HK-2 (cell line): ENCODE results near the gene CACNA1H.
"Not testable (repeated sequence)": the region's sequence is repeated elsewhere in the genome, so short reads cannot be mapped to it uniquely, and the experiment has no call there.

Experiments used
- DNase-seq: peaks from one replicate; pipeline ENCODE4 v3.0.0-alpha.2; 2018; ENCODE audit not compliant: unreplicated experiment

CACNA1H gene

DNA sequence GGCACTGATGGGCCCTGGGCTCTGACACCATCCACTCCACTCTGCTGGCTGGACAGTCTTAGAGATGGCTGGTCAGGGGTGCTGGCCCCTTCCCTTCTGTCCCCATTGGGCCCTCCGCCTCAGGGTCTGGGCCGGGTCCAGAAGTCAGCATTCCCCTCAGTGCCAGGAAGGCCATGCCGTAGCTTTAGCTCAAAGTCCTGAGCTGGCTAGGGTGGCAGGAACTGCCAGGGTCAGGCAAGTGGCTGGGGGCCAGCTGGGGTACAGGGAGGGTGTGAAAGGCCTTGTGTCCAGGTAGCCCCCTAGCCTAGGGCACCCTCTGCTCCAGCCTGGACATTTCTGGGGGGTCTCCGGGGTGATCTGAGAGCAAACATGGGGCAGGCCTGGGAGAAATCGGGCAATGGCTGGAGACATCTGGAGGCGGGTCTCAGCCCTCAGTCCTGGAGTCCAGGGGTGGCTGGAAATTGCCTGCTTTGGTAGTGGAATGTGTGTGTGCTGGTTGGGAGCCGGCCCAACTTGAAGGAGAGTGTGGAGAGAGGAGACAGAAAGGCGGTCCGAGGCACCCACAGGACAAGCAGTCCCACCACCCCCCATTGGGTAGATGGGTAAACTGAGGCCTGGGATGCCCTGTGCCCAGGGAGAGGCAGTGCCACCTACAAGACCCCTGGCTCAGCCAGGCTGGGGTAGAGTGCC lies 39.6 kb downstream of the CACNA1H start:
- DNase-seq, result no peak

DNA sequence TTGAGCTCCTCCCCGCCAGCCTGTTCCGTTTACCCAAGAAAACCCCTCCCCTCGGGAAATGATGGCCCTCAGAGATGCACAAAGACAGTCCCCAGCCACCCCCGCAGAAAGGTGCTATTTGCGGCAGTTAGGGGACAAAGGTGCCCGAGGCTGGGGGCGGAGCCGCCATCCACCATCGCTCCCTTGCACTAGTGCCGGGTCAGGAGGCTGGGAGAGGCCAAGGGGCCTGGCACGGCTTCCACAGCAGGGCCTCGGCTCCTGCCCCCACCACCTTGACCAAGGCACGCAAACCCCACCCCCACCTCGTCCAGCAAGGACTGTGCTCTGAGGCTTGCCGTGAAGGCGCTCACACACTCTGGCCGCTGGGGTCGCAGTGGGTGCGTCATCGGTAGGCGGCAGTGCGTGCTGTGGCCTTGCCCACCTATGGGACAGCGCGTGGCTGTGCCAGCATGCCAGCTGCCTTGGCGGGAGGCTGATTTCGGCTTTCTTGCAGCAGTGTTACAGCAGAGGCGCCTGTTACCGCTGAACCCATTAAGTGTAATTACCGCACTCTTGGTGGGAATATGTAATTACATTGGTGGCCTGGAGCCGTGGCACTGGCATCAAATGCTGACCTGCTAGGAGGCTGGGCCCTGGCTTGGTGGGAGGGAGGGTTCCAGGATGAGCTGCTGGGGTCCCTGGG lies 40.4 kb downstream of the CACNA1H start:
- peak; percentile 67 for DNase-seq

DNA sequence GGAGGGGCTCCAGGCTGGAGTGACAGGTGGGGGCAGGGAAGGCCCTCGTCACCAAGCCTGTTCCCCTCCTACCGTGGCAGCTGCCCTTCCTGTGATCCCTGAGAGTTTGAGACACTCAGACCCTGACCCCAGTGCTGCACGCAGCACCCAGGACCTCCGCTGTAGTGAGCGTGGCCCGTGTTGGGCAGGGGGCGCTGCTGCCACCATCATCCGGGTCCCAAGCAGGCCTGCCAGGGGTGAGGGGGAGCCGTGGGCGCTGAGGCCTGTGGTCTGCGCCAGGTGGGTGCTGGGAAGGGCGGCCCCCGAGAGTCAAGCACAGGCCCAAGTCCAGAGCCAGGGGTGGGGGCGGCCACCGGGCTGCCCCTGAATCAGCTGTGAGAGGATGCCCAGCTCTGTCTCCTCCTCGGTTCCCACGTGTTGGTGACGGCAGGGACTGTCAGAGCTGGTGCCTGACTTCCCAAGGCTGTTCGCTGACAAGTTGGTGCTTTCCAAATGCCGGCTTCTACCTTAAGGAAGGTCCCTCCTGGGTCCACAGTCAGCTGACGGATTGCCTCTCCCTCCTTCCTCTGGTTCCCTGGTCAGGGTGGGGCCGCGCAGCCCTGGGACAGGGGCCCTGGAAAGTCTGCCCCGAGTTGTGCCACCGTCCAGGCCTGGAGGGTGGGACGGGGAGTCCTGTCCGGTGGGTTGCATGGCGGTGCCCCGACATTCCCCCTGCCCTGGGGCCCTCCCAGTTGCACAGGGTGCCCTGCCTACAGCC lies 41.1 kb downstream of the CACNA1H start:
- no peak for DNase-seq

DNA sequence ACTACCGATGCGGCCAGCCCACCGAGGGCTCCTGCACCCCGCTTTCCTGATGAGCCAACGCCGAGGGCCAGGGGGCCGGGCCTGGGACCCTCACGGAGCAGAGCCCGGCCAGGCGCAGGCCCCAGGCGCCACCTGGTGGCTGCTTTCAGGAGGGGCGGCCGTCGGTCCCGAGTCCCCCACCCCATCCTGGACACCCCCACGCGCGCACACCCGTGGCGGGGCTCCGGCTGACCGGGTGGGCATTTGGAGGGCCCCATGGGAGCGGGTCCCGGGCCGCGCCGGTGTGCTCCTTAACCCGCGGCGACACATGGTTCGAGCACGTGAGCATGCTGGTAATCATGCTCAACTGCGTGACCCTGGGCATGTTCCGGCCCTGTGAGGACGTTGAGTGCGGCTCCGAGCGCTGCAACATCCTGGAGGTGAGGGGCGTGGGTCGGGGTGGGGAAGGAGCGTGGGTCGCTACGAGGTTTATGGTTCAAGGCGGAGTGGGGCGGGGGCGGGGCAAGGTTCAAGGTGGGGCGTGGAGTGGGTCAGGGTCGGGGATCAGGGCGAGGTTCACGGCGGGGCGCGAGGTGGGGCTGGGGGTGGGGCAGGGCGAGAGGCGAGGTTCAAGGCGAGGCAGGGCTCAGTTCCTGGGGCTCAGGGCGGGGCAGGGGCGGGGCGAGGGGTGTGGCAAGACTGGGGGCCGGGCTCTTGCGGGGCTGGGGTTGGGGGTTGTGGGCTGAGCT lies 41.9 kb downstream of the CACNA1H start:
- DNase-seq, result no peak

DNA sequence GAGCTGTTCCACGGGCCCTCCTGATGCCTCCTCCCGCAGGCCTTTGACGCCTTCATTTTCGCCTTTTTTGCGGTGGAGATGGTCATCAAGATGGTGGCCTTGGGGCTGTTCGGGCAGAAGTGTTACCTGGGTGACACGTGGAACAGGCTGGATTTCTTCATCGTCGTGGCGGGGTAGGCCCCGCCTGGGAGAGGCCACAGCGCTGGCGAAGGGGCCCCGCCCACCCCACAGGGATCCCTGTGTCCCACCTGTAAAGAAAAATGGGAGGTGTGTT lies 42.4 kb downstream of the CACNA1H start:
- no peak for DNase-seq

DNA sequence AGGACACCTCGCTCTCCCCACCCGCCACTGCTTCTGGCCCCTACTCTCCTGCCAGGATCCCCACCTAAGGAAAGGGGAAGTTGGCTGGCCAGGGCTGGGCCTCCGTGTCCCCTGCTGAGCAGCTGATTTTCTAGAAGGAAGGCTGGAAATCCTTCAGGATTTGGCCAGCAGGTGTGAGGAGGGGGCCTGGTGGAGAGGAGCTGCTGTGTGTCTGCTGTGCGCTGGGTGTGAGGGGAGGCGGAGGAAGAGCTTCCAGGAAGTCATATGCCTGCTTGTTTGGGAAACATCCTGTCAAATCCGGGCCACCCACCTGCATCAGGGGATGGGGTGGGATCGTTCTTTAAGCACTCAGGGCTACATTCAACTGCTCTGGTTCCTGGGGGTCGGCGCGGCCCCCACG lies 43.6 kb downstream of the CACNA1H start:
- DNase-seq, result no peak

DNA sequence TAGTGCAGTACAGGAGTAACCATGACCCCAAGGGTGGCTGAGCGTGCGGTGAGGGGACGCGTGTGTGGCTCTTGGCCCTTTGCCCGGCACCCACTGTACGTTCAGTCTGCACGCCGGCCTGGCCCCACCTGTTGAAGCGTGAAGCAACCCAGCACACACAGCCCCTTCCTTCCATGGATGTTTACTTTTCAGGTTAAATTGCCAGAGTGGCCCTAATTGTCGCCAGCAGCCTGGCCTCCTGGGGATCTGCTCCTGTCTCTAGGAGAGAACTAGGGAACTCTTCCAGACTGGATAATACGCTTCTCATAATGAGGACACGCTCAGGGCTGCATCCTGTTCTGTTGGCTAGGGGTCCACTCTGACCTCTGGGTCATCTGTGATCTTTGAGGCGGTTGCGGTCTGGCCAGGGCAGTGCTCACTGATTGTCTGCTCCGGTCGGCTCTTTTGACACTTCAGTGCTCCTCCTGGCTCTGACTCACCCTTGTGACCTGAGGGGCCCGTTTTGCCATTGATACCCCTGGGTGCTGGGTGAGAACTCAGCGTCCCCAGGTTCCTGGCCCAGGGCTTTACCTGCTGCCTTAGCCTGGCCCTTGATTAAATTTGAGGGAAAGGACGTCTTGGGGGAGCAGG lies 44.4 kb downstream of the CACNA1H start:
- DNase-seq, result no peak

DNA sequence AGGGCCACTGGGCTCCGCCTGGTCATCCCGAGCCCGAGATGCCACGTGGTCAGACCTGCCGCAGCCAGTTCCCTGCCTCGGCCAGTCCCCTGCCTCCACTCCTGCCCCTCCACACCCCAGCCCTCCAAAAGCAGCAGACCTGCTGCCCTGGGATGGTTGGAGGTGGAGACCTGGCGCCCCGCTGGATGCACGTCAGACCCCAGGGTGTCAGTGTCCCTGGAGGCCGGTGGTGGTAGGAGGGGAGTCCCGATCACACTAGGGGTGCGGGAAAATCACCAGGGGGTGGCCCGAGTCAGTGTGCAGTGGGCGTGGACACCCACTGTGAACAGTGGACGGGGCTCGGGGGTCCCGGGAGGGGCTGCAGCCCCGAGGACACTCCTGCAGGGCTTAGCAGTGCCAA lies 45.3 kb downstream of the CACNA1H start:
- no peak for DNase-seq

DNA sequence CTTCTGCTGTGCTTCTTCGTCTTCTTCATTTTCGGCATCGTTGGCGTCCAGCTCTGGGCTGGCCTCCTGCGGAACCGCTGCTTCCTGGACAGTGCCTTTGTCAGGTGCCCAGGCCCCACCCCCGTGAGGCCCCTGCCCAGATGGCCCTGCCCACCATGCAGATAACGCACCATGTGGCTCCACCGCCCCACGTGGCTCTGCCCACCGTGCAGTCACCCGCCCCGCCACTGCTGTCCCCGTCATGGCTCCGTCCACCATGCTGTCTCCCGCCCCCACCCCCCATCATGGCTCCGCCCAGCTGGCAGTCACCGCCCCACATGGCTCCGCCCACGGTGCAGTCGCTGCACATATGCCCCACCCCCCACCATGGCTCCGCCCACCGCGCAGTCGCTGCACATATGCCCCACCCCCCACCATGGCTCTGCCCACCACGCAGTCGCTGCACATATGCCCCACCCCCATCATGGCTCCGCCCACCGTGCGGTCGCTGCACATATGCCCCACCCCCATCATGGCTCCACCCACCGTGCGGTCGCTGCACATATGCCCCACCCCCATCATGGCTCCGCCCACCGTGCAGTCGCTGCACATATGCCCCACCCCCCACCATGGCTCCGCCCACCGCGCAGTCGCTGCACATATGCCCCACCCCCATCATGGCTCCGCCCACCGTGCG lies 45.9 kb downstream of the CACNA1H start:
- DNase-seq, result not testable (repeated sequence)

DNA sequence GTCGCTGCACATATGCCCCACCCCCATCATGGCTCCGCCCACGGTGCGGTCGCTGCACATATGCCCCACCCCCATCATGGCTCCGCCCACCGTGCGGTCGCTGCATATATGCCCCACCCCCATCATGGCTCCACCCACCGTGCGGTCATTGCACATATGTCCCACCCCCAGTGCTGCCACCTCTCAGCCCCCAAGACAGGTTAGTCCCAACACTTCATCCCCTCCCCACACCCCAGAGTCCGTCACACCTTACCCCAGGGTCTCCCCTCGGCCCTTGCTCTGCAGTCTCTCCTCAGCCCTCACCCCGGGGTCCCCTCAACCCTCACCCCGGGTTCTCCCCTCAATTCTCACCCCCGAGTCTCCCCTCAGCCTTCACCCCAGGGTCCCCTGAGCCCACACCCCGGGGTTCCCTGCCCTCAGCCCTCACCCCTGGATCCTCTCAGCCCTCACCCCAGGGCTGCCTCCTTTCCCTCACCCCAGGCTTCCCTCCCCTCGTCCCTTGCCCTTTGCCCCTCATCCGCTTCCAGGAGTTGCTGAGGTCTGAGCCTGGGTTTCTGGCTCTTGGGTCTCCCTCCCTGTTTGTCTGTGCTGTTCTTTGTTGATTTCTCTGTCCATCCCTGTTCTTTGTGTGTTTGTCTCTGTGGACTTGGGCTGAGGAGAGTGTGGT lies 46.6 kb downstream of the CACNA1H start:
- DNase-seq, result no peak

DNA sequence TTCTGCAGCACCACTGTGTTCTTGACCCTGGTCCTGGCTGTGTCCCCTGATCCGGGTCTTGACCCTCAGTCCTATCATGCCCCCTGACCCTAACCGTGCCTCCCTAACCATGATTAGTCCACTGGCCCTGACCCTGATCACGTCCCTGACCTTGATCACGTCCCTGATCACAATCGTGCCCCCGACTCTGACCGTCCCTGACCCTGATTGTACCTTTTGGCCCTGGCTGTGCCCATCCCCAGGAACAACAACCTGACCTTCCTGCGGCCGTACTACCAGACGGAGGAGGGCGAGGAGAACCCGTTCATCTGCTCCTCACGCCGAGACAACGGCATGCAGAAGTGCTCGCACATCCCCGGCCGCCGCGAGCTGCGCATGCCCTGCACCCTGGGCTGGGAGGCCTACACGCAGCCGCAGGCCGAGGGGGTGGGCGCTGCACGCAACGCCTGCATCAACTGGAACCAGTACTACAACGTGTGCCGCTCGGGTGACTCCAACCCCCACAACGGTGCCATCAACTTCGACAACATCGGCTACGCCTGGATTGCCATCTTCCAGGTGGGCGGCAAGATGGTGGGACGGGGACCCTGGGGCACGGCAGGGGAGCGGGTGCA lies 47.2 kb downstream of the CACNA1H start:
- no peak for DNase-seq

DNA sequence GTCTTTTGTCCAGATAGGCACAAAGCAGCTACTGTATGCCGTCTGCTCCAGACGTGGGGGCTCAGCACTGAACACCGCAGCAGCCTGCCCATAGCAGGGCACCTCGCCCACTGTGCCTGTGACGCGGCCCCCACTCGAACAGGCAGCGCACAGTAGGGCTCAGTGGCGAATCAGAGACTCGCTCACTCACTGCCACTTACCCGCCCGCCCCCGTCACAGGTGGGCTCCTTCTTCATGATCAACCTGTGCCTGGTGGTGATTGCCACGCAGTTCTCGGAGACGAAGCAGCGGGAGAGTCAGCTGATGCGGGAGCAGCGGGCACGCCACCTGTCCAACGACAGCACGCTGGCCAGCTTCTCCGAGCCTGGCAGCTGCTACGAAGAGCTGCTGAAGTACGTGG lies 48.5 kb downstream of the CACNA1H start:
- no peak for DNase-seq

DNA sequence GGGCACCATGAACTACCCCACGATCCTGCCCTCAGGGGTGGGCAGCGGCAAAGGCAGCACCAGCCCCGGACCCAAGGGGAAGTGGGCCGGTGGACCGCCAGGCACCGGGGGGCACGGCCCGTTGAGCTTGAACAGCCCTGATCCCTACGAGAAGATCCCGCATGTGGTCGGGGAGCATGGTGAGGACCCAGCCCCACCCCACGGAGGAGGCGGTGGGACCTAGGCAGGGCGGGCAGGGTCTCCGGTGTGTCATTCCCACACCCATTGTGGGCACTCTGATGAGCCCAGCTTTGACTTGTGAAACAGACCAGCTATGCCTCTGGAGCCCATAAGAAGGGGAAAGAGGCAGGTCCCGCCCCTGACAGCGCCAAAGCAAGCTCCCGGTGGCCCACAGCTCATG lies 49.4 kb downstream of the CACNA1H start:
- no peak for DNase-seq

DNA sequence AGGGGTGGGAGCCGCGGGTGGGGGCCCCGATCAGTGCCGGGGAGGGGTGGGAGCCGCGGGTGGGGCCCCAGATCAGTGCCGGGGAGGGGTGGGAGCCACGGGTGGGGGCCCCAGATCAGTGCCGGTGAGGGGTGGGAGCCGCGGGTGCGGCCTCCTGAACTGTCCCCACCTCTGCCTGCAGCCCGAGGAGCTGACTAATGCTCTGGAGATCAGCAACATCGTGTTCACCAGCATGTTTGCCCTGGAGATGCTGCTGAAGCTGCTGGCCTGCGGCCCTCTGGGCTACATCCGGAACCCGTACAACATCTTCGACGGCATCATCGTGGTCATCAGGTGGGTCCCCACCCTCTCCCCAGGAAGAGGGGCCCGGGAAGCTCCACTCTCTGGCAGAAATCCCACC lies 52.0 kb downstream of the CACNA1H start:
- no peak for DNase-seq

DNA sequence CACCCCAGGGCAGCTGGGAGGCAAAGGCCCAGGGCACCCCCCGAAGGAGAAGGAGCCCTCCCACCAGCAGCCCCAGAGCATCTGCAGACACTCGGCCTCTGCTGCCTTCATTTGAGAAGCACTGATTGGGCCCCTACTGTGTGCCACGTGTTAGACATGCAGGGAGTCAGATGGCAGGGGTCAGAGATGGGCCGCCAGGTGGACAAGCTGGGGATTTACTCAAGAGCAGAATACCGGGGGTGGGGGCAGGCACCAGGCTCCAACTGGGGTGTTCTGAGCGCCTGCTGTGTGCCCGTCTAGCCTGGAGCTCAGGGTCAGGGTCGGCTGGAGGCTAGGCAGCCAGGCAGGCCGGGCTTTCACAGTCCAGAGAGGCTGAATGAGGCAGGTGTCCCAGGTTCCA lies 53.4 kb downstream of the CACNA1H start:
- DNase-seq, result no peak

DNA sequence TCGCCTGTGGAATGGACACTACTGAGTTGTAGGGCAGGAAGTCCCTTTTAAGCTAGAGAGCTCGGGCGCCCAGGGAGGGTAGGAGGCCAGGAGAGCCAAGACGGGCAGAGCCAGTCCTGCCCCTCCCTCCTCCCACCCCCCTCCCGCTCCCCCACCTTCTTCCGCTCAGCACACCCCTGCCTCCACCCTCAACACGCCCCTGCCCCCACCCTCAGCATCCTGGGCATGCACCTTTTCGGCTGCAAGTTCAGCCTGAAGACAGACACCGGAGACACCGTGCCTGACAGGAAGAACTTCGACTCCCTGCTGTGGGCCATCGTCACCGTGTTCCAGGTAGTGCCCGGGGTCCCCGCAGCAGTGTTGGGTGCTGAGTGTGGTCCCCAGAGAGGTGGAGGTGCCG lies 53.9 kb downstream of the CACNA1H start:
- DNase-seq, result no peak

DNA sequence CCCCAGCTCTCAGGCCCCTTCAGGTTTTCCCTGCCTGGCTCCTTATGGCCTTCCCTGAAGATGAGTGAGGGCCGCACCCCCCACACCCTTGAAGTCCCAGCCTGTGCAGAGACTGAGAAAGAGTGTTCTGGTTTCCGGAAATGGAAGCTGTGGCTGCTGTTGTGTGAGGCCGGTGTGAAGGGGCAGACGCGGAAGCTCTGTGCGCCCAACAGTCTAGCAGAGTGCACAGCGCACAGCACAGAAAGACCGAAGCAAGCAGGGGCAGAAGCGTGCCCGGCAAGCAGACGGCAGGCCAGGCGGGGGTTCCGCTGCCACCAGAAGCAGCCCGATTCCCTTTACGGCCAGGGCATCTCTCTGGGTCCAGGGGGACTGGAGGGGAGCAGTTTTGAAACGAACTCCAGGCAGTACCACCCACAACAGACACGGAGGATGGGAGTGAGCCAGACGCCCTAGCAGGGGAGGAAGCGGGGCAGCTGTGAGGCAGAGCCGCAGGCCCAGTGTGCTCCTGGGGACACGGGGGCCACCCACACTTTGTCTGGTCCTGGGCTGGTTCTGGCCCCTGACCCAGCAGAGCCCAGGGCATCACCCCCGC lies 55.4 kb downstream of the CACNA1H start:
- no peak for DNase-seq

DNA sequence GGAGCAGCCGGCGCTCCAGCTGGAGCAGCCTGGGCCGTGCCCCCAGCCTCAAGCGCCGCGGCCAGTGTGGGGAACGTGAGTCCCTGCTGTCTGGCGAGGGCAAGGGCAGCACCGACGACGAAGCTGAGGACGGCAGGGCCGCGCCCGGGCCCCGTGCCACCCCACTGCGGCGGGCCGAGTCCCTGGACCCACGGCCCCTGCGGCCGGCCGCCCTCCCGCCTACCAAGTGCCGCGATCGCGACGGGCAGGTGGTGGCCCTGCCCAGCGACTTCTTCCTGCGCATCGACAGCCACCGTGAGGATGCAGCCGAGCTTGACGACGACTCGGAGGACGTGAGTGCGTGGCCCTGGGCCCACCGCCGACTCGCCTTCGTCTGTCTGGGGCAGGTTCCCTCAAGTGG lies 56.2 kb downstream of the CACNA1H start:
- DNase-seq, result no peak

DNA sequence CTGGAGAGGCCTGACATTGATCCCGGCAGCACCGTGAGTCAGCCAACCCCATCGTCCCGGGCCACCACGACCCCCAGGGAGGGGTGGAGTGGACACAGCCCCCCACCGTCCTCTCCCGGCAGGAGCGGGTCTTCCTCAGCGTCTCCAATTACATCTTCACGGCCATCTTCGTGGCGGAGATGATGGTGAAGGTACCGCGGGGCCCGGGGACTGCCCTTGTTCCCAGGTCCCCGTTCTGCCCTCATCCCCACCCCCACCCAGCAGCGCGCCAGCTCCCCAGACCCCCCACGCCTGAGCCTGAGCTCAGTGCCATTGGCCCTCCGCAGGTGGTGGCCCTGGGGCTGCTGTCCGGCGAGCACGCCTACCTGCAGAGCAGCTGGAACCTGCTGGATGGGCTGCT lies 57.6 kb downstream of the CACNA1H start:
- no peak for DNase-seq
